Ascending aorta (tissue), 2 donors: Measurements from ENCODE around the gene CYP2C8. TPM values are rescaled to one million over a fixed set of nuclear protein-coding genes. Genes with fewer than 3 reads are reported as not detected.
"Not testable (repeated sequence)": the region's sequence is repeated elsewhere in the genome, so short reads cannot be mapped to it uniquely, and the experiment has no call there.

Experiments used
- DNase-seq, 2 donors: peaks; one replicate each; pipeline ENCODE4 v3.0.0-alpha.2; 2019; ENCODE audit warnings: low spot score in 2 of 2
- H3K27ac ChIP-seq, 2 donors: fragments of 200-600 bp; sonication (generic); one replicate each; pipeline ENCODE4 v1.5.1; 2016 to 2017; ENCODE audit warnings: mild to moderate bottlenecking in 1 of 2
- H3K27me3 ChIP-seq: fragments of 200-600 bp; sonication (generic); one replicate; pipeline ENCODE4 v1.5.1; 2017
- H3K36me3 ChIP-seq, 2 donors: fragments of 200-600 bp; sonication (generic); one replicate each; pipeline ENCODE4 v1.5.1; 2016
- H3K4me1 ChIP-seq, 2 donors: fragments of 200-600 bp; sonication (generic); one replicate each; pipeline ENCODE4 v1.5.1; 2016 to 2017; ENCODE audit warnings: mild to moderate bottlenecking in 1 of 2
- H3K4me3 ChIP-seq, 2 donors: fragments of 200-600 bp; sonication (generic); one replicate each; pipeline ENCODE4 v1.5.1; 2016 to 2017; ENCODE audit warnings: mild to moderate bottlenecking in 1 of 2
- H3K9me3 ChIP-seq, 2 donors: fragments of 200-600 bp; sonication (generic); one replicate each; pipeline ENCODE4 v1.5.1; 2016
- CTCF ChIP-seq, 3 experiments: fragments of 200-600 bp in 2 of 3; fragments of 450-650 bp in 1 of 3; sonication (generic) in 2 of 3; IDR thresholded peaks; one replicate each; pipeline ENCODE4 v1.5.1; 2016 to 2019; ENCODE audit warnings: antibody characterized with exemption in 3 of 3, mild to moderate bottlenecking in 1 of 3, moderate library complexity in 1 of 3
- intact Hi-C: fragments of 100-400 bp; cut with DNase I; formaldehyde crosslinking; loops from one replicate; pipeline ENCODE4 v1.15.1; 2023
- total RNA-seq: library from RNA; depleted of rRNA; stranded (reverse); fragments of >200 nt; gene quantifications from one replicate; pipeline ENCODE4 v1.1.0, GENCODE V29; 2016

CYP2C8 gene
- total RNA-seq, 1 donor from 2014 or later = not detected

GRCh38 chr10:95071107-95071660 lies 1.9 kb upstream of the CYP2C8 start:
- H3K27me3 ChIP-seq = no peaks in the 10 kb centered on the region
- H3K27ac ChIP-seq = no peak overlapping the region
- no peaks in the 10 kb centered on the region for H3K36me3 ChIP-seq
- no peaks in the 10 kb centered on the region for H3K9me3 ChIP-seq
- no peak for DNase-seq
- H3K4me3 ChIP-seq = no peak overlapping the region
- TF ChIP-seq CTCF (IDR thresholded peaks at IDR 0.05) = no peak
- intact Hi-C loops = no loop called here
- H3K4me1 ChIP-seq = no peaks in the 10 kb centered on the region

GRCh38 chr10:95064125-95064524 lies 5.2 kb downstream of the CYP2C8 start:
- intact Hi-C loops, H3K36me3 ChIP-seq, H3K27ac ChIP-seq: not testable (repeated sequence)

GRCh38 chr10:95056744-95057363 lies 12.4 kb downstream of the CYP2C8 start:
- no peak overlapping the region for H3K27ac ChIP-seq
- H3K9me3 ChIP-seq = no peaks in the 10 kb centered on the region
- no peaks in the 10 kb centered on the region for H3K4me1 ChIP-seq
- intact Hi-C loops = no loop called here
- no peak for TF ChIP-seq CTCF (IDR thresholded peaks at IDR 0.05)
- no peaks in the 10 kb centered on the region for H3K27me3 ChIP-seq
- no peak overlapping the region for H3K4me3 ChIP-seq
- no peaks in the 10 kb centered on the region for H3K36me3 ChIP-seq
- no peak for DNase-seq

More at GRCh38 chr10:95064125-95064524, 5.2 kb downstream of the CYP2C8 start:
- H3K4me3 ChIP-seq, H3K9me3 ChIP-seq, H3K27me3 ChIP-seq, H3K4me1 ChIP-seq, DNase-seq: not testable (repeated sequence)

GRCh38 chr10:95049919-95050318 lies 19.4 kb downstream of the CYP2C8 start:
- no peak overlapping the region for H3K27ac ChIP-seq
- TF ChIP-seq CTCF (IDR thresholded peaks at IDR 0.05) = no peak
- H3K36me3 ChIP-seq = no peaks in the 10 kb centered on the region
- intact Hi-C loops = no loop called here
- H3K9me3 ChIP-seq = no peaks in the 10 kb centered on the region
- H3K4me3 ChIP-seq = no peak overlapping the region
- H3K4me1 ChIP-seq = no peaks in the 10 kb centered on the region
- no peak for DNase-seq
- no peaks in the 10 kb centered on the region for H3K27me3 ChIP-seq

- no peaks in the 10 kb centered on the region for H3K9me3 ChIP-seq
- no peaks in the 10 kb centered on the region for H3K4me1 ChIP-seq
- H3K4me3 ChIP-seq = no peak overlapping the region
- no peaks in the 10 kb centered on the region for H3K36me3 ChIP-seq
- intact Hi-C loops = no loop called here
- no peak overlapping the region for H3K27ac ChIP-seq
- no peak for DNase-seq
- TF ChIP-seq CTCF (IDR thresholded peaks at IDR 0.05) = no peak
- H3K27me3 ChIP-seq = no peaks in the 10 kb centered on the region
These were observed 21.1 kb downstream of the CYP2C8 start for GRCh38 chr10:95048206-95048605.

- no peak overlapping the region for H3K27ac ChIP-seq
- H3K4me3 ChIP-seq = no peak overlapping the region
- no peaks in the 10 kb centered on the region for H3K4me1 ChIP-seq
- intact Hi-C loops = no loop called here
- no peaks in the 10 kb centered on the region for H3K36me3 ChIP-seq
- no peaks in the 10 kb centered on the region for H3K27me3 ChIP-seq
- H3K9me3 ChIP-seq = no peaks in the 10 kb centered on the region
- no peak for TF ChIP-seq CTCF (IDR thresholded peaks at IDR 0.05)
- no peak for DNase-seq
These were observed 30.0 kb downstream of the CYP2C8 start for GRCh38 chr10:95039281-95039680.
